Bronchial epithelial cell (primary cell): Measurements from ENCODE around the gene FOXD4L4. TPM values are rescaled to one million over a fixed set of nuclear protein-coding genes. Genes with fewer than 3 reads are reported as not detected.
"Not testable (repeated sequence)": the region's sequence is repeated elsewhere in the genome, so short reads cannot be mapped to it uniquely, and the experiment has no call there.

ENCODE experiments used
- DNase-seq: peaks from one replicate; pipeline ENCODE4 v3.0.0-alpha.2; 2010; ENCODE audit warnings: low read depth
- FAIRE-seq: peaks from 2 replicates; lab custom pipeline; 2011; peaks lifted over from hg19 to GRCh38; lab: Jason Lieb, UNC
- H3K27me3 ChIP-seq: 2 replicates; pipeline ENCODE4 v1.5.1; 2011; ENCODE audit warnings: low read length; ENCODE audit not compliant: control insufficient read depth, insufficient read depth
- H3K36me3 ChIP-seq: 2 replicates; pipeline ENCODE4 v1.5.1; 2011; ENCODE audit warnings: low read length; ENCODE audit not compliant: control insufficient read depth, insufficient read depth
- H3K4me3 ChIP-seq: 2 replicates; pipeline ENCODE4 v1.5.1; 2011; ENCODE audit warnings: mild to moderate bottlenecking, low read depth, low read length, control low read depth
- total RNA-seq: library from RNA; depleted of rRNA; stranded (reverse); fragments of >200 nt; gene quantifications from 2 replicates; pipeline ENCODE4 v1.2.1, GENCODE V29; 2014

FOXD4L4 gene
- total RNA-seq, result under 0.01 and 0.26 TPM in 2 replicates

DNA sequence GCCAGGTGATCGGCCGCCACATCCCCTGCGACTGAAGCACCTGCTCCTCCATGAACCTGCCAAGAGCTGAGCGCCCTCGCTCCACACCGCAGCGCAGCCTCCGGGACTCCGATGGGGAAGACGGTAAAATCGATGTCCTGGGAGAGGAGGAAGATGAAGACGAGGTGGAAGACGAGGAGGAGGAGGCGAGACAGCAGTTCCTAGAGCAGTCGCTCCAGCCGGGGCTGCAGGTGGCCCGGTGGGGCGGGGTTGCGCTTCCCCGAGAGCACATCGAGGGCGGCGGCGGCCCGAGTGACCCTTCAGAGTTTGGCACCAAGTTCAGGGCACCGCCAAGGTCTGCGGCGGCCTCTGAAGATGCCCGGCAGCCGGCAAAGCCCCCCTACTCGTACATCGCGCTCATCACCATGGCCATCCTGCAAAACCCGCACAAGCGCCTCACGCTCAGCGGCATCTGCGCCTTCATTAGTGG is at the start of gene FOXD4L4:
TSS of gene FOXD4L4 (plus strand) at position 51 of the 469 bp plus-strand sequence. CDS start at position 51, 0 bp downstream.
- FAIRE-seq, H3K36me3 ChIP-seq, H3K4me3 ChIP-seq, H3K27me3 ChIP-seq, DNase-seq: not testable (repeated sequence)

DNA sequence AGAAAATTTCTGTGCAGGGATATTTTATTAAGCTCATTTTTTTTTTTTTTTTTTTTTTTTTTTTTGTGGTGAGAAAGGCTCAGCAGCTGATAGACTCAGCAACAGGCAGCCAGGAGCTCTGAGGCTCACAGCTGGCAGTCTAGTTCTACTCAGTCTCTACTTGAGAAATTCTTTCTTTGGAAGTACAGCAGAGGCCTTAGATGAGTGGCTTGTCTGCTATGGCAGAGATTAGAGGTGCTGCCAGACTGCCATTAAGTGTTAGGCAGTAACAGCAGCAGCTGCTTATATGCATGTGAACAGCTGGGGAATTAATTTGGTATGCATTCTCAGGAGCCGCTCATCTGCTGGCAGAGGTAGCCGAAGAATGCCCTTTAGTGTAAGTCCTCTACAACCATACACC is 33.4 kb upstream of the FOXD4L4 start:
- H3K36me3 ChIP-seq, H3K27me3 ChIP-seq, DNase-seq, H3K4me3 ChIP-seq, FAIRE-seq: not testable (repeated sequence)

DNA sequence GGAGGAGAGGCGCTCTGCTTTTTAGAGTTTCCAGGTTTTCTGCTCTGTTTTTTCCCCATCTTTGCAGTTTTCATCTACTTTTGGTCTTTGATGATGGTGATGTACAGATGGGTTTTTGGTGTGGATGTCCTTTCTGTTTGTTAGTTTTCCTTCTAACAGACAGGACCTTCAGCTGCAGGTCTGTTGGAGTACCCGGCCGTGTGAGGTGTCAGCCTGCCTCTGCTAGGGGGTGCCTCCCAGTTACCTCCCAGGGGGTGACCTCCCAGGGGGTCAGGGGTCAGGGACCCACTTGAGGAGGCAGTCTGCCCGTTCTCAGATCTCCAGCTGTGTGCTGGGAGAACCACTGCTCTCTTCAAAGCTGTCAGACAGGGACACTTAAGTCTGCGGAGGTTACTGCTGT is 22.5 kb upstream of the FOXD4L4 start:
- H3K36me3 ChIP-seq, H3K27me3 ChIP-seq, FAIRE-seq, H3K4me3 ChIP-seq, DNase-seq: not testable (repeated sequence)

DNA sequence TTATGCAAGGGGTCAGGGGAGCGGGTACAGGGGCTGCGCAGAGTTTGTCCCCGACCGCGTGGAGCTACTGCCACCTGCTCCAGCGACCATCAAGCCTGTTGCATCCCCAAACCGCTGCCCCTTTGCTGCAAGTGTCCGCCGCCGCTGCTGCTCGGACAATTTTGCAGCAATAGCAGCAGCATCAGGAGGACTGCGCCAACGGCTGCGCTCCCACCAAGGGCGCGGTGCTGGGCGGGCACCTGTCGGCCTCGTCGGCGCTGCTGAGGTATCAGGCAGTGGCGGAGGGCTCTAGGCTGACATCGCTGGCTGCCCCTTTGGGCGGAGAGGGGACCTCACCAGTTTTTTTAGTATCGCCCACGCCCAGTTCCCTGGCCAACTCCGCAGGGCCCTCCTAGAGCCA is 1.2 kb downstream of the FOXD4L4 start:
- DNase-seq, H3K36me3 ChIP-seq, FAIRE-seq, H3K27me3 ChIP-seq, H3K4me3 ChIP-seq: not testable (repeated sequence)

Other genes starting within 250 kb of the FOXD4L4 start
- 36.1 and 46.7 TPM in 2 replicates for gene ZNG1E, start 61.2 kb upstream of the FOXD4L4 start, total RNA-seq